CD4-positive, alpha-beta T cell treated with Interleukin-12 subunit alpha and Interleukin-12 subunit beta, for 1 hour (primary cell): Measurements from ENCODE around the gene SULT2B1.
"Not testable (repeated sequence)": the region's sequence is repeated elsewhere in the genome, so short reads cannot be mapped to it uniquely, and the experiment has no call there.

ENCODE experiments used
- DNase-seq: peaks from one replicate; pipeline ENCODE4 v3.0.0-alpha.2; 2020

The SULT2B1 gene

DNA sequence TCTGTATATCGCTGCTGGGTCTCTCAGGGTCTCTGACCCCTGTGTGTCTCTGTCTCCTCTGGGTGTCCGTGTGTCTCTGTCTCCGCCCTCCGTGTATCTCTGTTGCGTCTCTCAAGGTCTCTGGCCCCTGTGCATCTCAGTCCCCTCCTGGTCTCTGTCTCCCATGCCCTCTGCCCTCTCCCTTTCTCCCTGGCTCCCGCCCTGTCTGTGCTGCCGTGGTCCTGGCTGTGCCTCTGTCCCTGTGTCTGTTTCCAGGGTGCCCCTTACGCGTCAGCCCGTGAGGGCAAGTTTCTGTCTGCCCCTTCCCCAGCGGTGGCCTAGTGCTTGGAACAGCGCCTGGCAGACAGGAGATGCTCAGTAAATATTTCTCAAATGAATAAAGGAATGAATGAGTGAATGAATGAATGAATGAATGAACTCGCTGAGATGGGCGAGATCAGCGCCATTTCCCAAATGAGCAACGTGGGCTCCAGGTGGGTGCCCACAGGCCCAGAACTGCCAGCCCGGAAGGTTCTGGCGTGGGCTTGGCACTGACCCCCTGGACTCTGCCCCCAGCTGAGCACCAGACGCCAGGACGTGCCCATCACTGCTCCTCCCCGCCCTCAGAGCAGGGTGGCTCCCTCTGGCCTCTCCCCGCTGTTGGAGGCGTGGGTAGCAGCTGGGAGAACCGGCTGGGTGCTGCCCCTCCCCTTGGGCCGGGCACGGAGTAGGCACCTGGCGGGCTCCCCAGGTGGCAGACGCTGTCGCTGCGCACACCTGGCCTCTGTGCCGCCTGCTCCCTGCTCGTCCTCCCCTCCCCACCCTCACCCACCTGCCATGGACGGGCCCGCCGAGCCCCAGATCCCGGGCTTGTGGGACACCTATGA lies at the start of gene SULT2B1:
TSS of gene SULT2B1 (plus strand) at position 736 of the 866 bp plus-strand sequence. CDS start at position 817, 81 bp downstream.
- DNase-seq, result no peak

DNA sequence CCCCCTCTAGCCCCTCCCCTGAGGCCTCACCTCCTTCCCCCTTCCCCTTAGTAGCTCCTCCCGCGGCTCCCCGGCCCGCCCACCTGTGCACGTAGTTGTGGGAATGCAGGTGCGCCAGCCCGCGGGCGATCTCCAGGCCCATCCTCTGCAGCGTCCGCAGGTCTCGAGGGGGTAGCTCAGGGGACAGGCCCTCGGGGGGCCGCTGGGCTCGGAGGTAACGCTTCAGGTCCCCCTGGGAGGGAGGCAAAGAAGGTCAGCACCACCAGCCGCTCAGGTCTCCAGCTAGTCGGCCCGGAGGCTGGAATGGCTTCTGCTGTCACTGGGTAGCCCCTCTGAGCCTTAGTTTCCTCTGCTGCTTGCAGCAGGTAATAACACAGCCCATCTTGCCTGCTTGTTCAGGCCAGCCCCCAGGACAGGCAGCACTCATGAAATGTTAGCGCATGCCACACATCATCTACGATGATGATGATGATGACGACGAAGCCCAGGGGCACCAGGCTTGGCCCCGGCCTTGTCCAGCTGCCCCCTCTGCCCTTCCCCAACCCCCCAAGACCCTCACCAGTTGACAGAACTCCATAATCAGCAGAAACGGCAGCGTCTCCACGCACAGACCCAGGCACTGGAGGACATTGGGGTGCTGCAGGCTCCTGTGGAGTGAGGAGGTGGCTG lies 49.5 kb upstream of the SULT2B1 start:
- no peak for DNase-seq

DNA sequence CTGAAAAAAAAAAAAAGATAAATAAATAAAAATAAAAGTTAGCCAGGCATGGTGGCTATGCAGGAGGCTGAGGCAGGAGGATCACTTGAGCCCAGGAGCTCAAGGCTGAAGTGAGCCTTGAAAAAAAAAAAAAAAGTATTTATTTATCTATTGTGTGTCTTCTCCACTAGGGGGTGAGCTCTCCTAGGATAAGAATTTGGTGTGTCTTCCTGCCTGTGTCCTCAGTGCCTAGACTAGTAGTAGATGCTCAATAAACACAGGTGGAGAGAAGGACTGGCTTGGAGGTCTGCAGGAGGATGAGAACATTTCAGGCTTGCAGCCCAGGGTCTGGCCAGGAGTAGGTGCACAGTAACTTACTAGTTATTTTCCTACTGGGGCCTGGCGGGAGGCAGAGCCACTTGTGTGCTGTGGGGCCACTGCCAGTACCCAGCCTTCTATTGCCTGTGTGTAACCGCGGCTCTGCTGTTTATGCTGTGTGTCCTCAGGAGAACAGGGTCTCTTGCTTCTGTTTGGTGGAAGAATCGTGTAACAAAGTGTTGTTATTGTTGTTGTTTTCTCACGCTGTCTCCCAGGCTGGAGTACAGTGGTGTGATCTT lies 45.7 kb upstream of the SULT2B1 start:
- peak; percentile 72 for DNase-seq

DNA sequence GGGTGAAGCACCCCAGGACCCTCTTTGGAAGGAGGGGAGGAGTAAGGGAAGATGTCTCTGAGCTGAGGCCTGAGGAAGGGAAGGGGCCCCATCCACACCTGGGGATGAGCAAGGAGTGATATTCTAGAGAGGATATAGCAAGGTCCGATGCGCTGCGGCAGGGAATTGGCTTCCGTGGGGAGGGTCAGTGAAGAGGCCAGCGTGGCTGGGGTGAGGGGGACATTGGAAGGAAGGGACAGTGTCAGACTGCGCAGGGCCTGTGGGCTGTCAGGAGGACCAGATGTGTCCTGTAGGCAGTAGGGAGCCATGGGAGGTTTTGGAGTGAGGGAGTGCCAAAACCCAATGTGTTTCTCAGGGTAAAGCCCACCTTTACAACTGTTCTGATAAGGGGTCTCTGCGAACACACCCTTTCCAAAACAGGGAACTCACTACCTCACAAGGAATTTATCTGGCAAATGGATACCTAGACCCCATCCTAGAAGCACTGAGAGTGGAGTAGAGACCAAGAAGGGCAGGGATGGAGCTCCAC lies 44.0 kb upstream of the SULT2B1 start:
- no peak for DNase-seq

DNA sequence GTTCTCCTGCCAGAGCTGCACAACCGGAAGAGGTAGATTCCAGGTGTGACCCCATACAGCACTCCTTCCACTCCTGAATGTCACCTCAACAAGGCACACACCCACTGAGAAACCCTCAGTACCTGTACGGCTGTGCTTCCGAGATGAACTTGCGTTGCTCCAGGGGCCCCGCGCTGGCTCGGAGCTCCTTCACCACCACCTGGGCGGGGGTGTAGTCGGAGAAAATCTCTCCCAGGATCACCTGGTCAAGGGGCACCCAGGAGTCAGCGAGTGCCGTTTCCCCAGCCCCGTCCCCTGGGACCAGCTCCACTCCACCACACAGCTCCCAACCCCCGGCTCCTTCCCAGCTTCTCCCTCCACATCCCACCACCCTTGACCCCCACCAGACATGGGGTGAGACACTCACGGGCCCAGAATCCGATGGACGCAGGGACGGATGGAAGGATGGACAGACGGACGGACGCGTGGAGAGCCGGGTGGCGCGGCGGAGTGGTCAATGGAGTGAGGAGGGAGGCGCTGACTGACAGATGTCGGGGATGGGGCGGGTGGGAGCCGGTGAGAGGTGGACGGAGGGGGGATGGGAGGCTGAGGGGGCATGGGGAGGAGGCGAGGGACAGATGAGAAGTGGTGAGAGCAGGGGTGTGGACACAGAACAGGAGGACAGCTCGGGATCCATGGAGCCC lies 43.1 kb upstream of the SULT2B1 start:
- DNase-seq, result no peak

DNA sequence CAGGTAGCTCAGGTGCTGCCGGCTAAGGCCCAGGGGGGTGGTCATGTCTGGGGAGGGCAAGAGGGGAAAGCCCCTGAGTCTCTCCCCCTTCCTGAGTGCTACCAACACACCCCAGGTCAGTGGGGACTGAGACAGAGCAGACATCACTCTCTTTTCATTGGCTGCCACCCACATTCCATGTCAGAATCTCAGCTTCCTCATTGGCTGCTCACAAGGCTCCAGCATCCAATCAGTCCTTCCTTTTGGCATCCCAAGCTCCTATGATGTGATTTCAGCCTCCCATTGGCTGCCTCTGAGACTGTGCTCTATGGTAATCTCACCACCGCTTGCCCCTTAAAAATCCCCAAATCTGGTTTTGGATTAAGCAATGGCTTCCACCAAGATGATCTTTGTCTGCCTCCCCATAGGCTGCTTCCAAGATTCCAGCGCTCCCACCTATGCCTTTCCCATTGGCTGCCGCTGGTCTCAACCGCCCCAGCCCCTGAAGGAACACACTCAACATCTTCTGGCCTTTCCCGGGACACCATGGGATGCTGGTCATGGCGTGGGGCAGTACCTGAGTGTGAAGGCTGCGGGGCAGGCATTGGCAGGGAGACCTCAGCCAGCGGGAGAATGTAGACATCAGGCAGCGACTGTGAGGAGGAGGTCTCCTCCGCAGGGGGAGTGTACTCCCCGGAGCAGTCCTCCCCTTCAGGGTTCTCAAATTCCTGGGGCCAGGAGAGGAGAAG lies 42.3 kb upstream of the SULT2B1 start:
- no peak for DNase-seq

DNA sequence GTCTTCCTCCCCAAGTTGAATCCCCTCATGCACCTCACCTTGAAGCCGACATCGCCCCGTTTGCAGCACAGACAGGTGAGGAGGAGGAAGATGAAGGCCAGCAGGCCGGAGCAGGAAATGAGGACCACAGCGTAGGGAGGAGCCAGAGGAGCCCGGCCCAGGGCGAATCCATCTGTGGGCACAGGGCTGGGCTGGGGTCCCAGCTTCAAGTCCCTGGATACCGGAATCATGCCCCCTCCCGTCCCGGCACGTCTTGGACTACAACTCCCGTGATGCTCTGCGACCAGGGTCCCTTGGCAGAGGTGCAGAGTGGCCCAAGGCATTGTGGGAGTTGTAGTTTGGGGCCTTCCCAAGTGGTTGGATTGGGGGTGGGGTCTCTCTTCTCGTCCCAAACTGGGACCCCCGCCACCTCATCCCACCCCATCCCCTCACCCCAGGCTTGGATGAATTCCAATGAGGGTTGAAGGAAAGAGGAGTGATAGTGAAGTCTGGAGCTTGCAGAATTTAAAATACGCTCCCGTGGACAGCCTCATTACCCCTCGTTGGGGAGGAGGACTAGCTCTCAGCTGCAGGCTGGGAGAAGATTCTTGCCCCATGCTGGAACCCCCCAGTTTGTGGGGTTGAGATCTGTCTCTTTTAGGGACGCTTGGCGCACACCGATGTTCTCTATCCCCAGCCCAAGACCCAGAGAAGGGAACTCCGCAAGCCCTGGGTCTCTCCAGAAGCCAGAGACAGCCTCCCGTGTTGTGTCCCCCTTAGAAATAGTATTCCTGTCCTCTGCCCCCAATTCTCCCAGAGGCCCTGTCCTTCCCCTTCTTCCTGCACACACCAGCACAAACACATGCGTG lies 41.3 kb upstream of the SULT2B1 start:
- DNase-seq, result peak; percentile 77

DNA sequence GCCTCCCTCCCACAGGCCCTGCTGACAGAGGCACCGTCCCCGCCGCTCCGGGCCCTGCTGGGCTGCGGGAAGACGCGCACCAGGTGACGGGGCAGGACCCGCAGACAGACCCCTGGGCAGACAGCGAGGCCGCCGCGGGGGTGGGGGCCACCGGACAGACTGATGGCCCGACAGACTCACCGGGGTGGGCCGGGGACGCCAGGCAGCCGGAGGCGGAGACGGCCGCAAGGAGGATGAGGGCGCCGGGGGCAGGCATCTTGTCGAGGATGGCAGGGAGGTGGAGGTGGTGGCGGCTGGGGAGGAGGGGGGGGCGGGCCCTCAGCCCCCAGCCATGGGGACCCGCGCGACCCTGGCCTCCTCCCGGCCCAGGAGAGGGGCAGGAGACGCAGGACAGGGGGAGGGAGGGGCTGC lies 40.6 kb upstream of the SULT2B1 start:
- no peak for DNase-seq

DNA sequence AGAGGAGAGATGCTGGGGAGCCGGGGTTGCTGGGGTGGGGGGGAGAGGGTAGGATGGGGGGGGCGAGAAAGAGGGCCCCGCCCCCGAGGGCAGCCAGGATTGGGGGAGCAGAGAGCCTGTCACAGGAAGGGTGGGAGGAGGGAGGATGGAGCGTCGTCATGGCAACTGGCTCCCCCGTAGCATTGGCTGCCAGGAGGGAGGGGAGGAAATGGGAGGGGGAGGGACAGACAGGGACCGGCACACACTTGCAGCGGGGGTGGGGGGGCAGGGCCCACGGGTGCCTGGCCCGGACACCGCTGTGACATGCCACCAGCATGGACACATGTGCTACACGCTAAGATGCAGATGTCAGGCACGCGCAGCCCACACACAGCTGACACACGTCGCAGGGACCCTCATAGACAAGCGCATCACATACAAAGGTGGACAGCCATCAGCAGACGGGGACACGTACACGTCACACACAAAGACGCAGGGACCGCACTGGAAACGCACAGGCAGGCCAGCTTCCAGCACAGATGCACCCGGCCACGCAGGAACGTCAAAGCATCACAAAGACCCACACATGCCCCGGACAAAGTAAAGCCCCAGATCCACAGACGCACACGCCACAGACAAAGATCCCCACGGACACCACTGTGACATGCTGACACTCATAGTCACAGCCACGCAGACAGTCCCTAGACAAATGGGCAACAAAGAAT lies 40.0 kb upstream of the SULT2B1 start, which contains the start of gene LMTK3:
TSS of gene LMTK3 (minus strand) at position 36 of the 704 bp plus-strand sequence. CDS start 259 bp downstream, outside the sequence.
- DNase-seq, result peak; percentile 93

DNA sequence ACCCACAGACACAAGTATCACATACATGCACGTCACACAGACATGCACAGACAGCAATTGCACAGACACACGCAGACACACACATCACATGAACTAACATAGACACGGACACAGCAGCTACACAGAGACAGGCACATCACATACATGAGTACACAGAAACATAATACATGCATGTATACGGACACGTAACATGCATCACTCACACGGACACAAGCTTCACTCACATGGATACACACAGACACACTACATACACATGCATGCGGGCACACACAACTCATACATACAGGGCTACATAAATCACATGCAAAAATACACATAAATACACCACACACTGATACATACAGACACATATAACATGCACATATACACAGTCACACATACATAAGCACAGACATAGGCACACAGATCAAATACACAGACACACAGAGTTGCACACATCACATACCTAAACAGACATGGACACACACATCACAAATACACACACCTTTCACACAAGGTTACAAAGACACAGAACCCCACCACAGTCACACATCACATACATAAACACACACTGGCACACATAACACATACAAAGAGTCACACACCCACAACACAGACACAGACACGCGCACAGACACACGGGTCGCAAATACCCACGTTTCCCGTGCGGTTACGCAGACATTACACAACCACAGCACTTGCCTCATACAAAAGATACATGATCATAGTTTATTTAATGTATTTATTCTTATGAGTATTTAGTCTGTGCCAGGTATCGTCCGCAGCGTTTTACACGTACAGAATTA lies 39.3 kb upstream of the SULT2B1 start:
- peak; percentile 46 for DNase-seq

DNA sequence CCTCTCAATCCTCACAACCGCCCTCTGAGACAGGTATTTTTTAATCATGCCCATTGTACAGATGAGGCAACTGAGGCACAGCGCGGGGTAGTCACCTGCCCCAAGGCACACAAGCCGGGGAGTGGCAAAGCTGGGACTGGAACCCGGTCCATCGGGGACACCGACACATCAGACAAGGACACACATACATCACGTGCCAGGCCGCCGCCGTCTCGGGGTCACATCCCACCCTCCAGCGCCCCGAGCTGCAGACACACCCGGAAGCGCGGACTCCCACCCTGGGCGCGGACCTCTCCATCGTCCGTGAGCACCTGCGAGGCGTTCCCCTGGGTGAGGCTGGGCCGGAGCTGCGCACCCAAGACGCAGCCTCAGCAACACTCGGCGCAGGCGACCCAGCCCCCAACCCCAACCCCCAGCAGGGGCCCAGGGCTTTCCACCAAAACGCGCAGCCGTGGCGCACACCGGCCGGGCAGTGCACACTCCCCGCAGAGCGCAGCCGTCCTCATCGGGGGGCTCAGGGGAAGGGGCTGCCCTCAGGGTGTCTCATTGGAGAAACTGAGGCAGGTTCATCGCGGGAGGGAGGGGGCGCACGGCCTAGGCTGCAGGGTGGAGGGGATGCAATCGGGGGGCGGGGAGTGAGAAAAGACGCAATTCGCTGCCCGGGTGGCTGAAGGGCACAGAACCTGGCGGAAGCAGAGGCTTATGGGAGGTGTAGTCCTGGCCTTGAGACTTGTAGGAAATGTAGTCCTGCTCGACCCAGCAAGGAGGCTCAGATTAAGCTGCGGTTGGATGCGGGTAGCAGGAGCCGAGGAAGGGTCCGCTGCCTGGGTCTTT lies 38.5 kb upstream of the SULT2B1 start:
- DNase-seq, result peak; percentile 83

DNA sequence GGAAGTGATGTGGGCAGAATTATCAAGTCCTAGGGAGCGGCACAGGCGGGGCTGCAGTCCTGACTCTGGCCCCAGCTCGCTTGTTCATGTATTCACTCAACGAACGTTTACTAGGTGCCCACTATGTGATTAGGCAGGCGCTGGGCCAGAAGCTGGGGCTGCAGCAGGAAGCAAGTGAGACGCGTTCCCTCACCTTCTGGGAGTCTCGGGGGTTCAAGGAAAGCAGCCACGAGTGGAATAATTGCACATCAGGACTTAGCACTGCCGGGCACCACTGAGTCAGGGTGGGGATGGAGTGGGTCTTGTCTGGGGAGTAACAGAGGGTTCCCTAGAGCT lies 37.9 kb upstream of the SULT2B1 start:
- DNase-seq, result no peak

DNA sequence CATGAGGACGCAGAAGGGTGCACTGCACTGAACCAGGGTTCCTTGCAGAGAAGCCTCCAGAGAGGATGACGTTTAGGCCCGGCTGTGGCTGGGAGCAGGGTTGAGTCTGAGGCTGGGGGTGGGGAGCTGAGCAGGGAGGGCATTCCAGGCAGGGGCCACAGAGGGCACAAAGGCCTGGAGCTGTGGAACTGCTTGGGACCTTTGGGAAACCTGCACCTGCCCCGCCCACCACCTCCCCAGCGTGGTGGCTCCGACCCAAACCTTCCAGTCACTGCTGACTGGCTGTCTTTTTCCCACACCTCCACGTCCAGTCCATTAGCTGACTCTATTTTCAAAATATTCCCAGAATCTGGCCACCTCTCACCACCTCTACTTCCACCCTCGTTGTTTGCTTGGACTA lies 35.4 kb upstream of the SULT2B1 start:
- DNase-seq, result no peak

DNA sequence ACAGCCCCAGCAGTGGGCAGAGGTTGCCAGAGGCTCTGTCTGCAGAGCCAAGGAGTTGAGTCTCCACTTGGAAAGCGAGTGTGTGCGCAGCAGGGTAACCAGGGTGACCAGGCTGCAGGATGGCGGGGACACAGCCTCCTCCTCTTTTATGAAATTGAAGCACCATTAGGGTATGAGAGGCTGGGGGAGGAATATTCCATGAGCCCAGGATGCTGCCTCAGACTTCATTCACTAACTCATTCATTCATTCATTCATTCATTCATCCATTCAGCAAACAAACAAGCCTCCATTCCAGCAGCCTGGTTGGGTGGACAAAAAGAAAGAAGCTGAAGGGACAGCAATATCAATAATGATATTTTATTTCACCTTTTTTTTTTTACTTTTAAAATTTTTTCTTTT lies 33.8 kb upstream of the SULT2B1 start:
- DNase-seq, result no peak

DNA sequence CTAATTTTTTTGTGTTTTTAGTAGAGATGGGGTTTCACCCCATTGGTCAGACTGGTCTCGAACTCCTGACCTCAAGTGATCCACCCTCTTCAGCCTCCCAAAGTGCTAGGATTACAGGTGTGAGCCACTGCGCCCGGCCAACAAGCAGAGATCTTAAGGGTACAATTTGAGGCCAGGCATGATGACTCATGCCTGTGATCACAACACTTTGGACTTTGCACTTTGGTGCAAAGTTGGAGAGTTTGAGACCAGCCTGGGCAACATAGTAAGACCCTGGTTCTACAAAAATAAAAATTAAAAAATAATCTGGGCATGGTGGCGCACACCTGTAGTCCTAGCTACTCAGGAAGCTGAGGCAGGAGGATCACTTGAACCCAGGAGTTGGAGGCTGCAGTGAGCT lies 32.5 kb upstream of the SULT2B1 start:
- DNase-seq, result not testable (repeated sequence)

DNA sequence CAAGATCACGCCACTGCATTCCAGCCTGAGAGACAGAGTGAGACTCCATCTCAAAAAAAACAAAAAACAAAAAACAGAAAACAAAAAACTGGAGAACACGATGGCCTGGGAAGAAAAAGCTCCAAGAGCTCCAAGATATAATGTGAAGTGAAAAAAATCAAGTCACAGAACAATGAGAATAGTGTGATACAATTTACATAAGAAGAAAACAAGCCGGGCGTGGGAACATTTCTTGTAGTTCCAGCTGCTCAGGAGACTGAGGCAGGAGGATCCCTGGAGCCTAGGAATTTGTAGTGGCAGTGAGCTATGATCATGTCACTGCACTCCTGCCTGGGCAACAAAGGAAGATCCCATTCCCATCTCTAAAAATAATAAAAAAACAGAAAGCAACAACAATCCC lies 31.8 kb upstream of the SULT2B1 start:
- DNase-seq, result no peak

DNA sequence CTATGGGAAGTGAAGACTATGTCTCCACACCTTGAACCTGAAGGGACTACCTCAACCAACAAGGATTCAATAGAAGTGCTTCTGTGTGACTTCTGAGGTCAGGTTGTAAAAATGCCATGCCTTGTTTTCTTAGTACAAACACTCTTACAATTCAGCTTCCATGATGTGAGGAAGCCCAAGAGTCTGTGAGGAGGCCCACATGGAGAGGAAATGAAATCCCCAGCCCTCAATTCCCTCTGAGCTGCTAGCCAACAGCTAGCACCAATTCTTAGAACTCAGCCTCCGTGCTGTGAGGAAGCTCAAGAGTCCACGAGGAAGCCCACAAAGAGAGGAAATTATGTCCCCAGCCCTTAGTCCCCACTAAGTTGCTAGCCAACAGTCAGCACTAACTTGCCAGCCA lies 27.8 kb upstream of the SULT2B1 start:
- DNase-seq, result no peak

DNA sequence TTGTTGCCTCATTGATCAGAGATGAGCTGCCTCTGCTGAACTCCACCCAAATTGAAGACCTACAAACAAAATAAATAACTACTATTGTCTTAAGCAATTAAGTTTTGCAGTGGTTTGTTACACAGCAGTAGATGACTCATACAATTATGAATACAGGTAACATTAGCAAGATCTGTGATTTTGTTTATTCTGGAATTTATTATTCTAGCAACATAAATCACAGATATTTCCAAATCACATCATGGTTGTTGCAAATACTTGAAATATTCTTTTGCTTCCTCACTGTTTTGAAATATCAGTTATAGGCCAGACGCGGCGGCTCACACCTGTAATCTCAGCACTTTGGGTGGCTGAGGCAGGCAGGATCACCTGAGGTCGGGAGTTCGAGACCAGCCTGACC lies 27.2 kb upstream of the SULT2B1 start:
- no peak for DNase-seq

DNA sequence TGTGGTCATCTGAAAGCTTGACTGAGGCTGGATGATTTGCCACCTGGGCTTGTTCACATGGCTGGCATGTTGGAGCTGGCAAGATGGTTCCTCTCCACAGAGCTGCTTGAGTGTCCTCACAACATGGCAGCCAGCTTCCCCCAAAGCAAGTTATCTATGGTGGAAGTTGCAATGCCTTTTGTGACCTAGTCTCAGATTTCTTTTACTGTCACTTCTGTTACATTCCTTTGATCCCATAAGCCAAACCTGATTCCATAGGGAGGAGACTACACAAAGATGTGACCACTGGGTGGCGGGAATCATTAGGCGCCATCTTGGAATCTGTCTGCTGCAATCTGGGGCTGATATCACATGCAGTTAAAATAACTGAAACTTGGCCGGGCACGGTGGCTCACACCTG lies 22.8 kb upstream of the SULT2B1 start:
- DNase-seq, result no peak
